NB4 (cell line): Measurements from ENCODE around the gene TNS1.

Experiments
- DNase-seq: peaks from one replicate; pipeline ENCODE4 v3.0.0; 2010; ENCODE audit warnings: low read depth
- H3K4me3 ChIP-seq: one replicate; pipeline ENCODE4 v1.5.1; 2011; ENCODE audit warnings: mild to moderate bottlenecking, low read depth, low read length, moderate library complexity
- MYC ChIP-seq: IDR thresholded peaks from 2 replicates; pipeline ENCODE4 v1.6.1; 2011; ENCODE audit warnings: low read depth, low read length
- POLR2A ChIP-seq: IDR thresholded peaks from 2 replicates; pipeline ENCODE4 v1.6.1; 2011; ENCODE audit warnings: mild to moderate bottlenecking; ENCODE audit not compliant: insufficient read length; ENCODE audit errors: extremely low read depth
- TF ChIP-seq, protein P1 (sequence below): IDR thresholded peaks from one replicate; pipeline ENCODE4 v1.5.1; 2012; ENCODE audit warnings: low read depth, low read length
- TF ChIP-seq, protein P2 (sequence below): IDR thresholded peaks from 2 replicates; pipeline ENCODE4 v1.6.1; 2011; ENCODE audit warnings: low read depth, low read length

Gene TNS1

DNA sequence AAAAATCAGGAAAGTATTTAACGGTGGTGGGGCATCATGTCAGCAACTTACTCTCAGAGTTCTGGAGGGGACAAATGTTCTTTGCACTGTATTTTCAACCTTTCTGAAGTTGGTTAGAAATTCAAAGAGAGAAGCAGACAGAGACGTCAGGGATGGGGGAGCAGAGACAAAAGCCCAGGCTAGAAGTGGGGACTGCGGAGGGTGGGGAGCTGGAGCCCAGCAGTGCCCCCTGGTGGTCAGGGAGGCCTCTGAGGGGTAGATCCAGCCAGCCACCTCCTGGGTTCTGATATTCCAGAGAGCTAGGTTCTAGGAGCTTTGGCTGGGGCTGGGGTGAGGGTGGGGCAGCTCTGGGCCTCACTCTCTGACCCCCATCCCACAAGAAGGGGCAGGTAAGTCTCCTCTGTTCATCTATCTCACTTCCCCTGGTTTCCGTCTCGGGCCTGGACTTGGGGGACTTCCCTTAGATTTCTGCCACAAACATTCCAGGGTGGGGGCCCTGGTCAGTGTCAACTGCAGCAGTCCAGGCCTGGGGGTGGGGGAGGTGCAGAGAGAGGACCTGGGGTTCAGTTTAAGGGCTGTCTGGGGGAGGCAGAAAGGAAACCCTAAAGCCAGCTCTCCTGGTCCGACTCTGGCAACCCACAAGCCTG lies 8.9 kb downstream of the TNS1 start:
- peak; percentile 61 for DNase-seq
- no peak overlapping the region for H3K4me3 ChIP-seq
- TF ChIP-seq, protein P1, sequence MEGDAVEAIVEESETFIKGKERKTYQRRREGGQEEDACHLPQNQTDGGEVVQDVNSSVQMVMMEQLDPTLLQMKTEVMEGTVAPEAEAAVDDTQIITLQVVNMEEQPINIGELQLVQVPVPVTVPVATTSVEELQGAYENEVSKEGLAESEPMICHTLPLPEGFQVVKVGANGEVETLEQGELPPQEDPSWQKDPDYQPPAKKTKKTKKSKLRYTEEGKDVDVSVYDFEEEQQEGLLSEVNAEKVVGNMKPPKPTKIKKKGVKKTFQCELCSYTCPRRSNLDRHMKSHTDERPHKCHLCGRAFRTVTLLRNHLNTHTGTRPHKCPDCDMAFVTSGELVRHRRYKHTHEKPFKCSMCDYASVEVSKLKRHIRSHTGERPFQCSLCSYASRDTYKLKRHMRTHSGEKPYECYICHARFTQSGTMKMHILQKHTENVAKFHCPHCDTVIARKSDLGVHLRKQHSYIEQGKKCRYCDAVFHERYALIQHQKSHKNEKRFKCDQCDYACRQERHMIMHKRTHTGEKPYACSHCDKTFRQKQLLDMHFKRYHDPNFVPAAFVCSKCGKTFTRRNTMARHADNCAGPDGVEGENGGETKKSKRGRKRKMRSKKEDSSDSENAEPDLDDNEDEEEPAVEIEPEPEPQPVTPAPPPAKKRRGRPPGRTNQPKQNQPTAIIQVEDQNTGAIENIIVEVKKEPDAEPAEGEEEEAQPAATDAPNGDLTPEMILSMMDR = peak; percentile 92
- TF ChIP-seq, protein P2, sequence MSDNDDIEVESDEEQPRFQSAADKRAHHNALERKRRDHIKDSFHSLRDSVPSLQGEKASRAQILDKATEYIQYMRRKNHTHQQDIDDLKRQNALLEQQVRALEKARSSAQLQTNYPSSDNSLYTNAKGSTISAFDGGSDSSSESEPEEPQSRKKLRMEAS = no peak

DNA sequence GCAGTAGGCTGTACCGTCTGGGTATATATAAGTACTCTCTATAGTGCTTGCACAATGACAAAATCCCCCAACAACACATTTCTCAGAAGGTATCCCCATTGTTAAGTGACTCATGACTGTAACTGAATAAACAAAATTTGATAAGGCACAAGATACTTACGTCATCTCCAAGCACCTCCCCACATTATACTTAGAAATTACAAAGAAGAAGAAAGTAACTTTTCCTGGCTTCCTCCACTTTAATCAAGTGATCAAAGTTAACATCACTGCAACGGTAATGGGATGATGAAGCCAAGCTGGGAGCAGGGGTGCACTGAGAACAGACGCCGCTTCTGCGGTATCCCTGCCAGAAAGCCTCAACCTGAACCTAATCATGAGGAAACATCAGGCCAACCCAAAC lies 9.7 kb downstream of the TNS1 start:
- no peak for DNase-seq
- H3K4me3 ChIP-seq = no peak overlapping the region
- TF ChIP-seq MYC (no peak), POLR2A (no peak)

DNA sequence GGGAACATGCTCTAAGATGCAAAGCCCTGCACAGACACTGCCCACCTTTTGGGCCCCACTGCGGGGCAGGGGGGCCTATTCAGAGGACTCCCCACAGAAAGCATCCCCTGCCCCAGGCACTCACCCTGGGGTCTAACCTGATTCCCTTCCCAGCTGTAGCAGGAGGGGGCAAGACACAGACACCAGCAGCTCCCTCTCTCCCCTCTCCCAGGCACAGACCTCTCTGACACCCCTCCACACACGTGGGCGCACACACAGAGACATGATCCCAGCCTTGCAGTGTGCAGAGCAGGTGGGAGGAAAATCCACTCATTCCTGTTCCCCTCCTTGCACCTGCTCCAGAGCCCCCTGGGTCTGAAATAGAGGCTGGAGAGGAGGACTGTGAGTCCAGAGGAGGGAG lies 10.7 kb downstream of the TNS1 start:
- no peak for DNase-seq
- H3K4me3 ChIP-seq = no peak overlapping the region
- TF ChIP-seq MYC = no peak

DNA sequence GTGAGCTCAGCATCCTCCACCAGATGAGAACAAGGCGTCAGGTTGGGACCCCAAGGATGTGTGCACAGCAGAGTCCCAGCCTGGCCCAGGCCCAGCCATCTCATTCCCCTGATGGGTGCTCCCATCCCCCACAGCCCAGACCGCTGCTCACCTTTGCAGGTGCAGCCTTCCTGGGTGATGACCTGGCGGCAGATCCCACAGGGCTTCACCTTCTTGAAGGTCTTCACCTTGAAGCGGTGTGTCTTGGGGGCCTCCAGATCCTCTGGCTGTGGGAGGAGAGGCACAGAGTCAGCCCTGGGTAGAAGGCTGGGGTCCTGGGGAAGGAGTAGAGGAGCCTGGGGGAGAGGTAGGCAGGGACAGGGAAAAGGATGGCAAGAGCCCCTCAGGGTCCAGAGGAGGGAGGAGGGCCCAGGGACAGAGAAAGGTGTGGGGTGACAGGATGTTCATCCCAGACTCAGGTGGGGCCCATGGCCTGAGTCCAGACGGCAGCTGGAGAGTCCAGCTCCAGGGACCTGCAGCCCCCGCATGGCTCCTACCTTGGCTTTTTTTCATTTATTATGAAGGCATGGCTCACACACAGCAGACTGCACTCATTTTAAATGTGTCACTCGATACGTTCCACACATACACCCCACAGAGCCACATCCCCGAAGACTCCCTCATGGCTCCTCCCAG lies 11.9 kb downstream of the TNS1 start:
- TF ChIP-seq MYC (no peak), POLR2A (no peak)
- TF ChIP-seq, protein P1 = no peak
- TF ChIP-seq, protein P2 = no peak
- H3K4me3 ChIP-seq = no peak overlapping the region
- no peak for DNase-seq

DNA sequence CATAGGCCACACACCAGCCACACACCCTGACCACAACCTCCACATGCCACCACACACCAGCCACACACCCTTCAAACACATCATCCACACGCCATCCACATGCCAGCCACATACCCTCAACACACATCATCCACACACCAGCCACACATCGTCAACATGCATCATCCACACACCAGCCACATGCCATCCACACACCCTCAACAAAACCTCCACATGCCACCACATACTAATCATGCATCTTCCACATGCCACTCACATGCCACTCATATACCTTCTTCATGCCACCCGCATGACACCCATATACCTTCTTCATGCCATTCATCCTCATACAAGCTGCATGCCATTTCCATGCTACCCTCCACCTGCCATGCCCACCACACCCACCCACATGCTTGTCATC lies 12.4 kb downstream of the TNS1 start:
- no peak for DNase-seq
- no peak for TF ChIP-seq POLR2A
- no peak overlapping the region for H3K4me3 ChIP-seq

DNA sequence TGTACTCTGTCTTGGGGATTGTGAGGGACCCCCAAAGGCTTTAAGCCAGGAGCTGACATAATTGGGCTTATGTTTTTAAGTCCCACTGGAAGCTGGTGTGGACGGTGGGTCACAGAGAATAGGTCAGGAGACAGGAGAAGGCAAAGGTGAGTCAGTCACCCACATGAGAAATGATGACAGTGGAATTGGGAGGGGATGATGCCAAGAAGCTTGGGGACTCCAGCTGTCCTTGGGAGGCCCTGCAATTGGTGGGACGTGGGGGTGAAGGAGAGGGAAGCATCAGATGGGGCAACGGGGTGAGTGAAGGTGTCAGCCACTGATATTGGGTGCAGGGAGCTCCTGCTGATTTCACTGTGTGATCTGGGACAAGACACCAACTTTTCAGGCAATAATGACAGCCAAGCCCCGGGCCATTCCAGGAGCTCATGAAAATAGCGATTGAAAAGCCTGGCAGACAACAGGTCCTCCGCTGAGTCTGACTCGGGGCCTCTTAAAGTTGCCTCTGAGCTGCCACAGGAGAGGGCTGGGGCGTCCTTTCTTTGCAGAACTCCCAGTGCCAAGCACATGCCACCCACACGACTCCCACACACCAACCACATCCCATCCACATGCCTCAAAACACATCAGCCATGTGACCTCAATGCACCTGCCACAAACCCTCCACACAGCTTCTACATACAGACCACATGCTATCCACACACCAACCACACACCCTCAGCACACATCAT lies 13.4 kb downstream of the TNS1 start:
- H3K4me3 ChIP-seq = no peak overlapping the region
- TF ChIP-seq, protein P1 = no peak
- TF ChIP-seq POLR2A (no peak), MYC (no peak)
- TF ChIP-seq, protein P2 = no peak
- no peak for DNase-seq

DNA sequence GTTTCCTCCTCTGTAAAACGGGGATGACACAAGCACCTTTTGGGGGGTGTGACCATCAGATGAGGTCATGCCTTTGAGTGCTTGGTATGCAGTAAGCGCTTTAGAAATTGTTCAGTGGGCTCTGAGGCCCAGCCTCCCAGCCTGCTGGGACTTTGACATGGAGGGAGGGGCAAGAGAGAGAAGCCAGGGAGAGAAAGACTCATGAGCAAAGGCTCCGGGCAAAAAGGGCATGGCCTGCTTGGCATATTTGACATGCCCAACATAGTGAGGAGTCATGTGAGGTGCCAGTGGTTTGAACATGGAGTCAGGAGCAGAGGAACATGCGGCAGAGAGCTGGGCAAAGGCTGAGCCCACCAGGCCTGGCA lies 14.0 kb downstream of the TNS1 start:
- H3K4me3 ChIP-seq = no peak overlapping the region
- TF ChIP-seq, protein P1 = no peak
- TF ChIP-seq POLR2A (no peak), MYC (no peak)
- TF ChIP-seq, protein P2 = no peak
- no peak for DNase-seq
